ENCODE data around the gene FRMD4B. TPM values are rescaled to one million over a fixed set of nuclear protein-coding genes. Genes with fewer than 3 reads are reported as not detected.

The FRMD4B gene
- total RNA-seq, 6 experiments from 2014 or later, result 0.03 to 0.12 (median 0.07) TPM; not detected in 1

GRCh38 chr3:69179740-69180372 lies 206.0 kb downstream of the FRMD4B start:
- Mint-ChIP-seq H3K9me3 (no peaks in the 10 kb centered on the region), H3K36me3 (ENCODE audit: low read depth) (peaks cover 3% of the 10 kb centered on the region; the same call in 1 of the 2 replicates), H3K27ac (no peak overlapping the region), H3K4me1 (ENCODE audit: low read depth) (peaks cover 35% of the 10 kb centered on the region), H3K27me3 (ENCODE audit: insufficient read depth) (no peaks in the 10 kb centered on the region), H3K4me3 (no peak overlapping the region)
- no peak for TF ChIP-seq CTCF (IDR thresholded peaks at IDR 0.05)
- no peak for DNase-seq

DNA sequence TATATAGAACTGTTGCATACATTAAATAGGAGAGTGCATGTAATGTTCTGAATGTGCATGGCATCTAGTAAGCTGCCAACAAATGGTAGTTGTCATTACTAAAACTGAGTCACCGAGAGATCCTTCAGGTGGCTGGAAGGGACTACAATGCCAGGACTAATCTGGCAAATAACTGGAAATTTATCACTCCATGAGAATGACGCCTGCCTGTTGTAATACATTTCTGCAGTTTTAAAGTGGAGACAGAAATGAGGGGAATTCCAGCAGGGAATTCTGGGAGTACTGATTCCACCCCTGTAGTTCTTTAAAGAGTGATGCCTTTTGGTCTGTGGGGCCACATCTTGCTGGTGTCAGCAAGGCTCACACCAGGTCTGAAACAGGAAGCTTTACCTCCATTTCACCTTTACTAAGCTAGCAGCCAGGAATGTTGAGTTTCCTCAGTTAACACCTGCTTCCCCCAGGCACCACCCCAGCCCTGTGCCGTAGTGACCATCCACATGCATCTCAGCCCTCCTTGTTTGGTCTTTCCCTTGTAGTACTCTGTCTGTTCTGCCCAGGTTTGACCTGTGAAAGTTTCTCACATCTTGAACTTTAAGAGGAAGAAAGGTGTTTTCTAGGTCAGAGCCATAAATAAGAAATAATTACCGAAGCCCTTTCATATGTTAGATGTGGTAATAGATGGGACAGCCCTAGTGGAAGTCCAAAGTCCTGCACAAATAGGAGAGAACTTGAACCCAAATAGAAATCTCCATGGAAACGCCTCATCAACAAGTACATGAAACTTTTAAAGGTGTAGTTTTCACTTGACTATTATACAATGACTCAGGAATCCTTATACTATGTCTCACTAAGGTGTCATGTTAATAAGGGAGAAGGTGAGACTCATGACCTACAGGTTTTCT lies 206.8 kb downstream of the FRMD4B start:
- H3K36me3 Mint-ChIP-seq (ENCODE audit: low read depth), result peaks cover 3% of the 10 kb centered on the region; the same call in 1 of the 2 replicates
- TF ChIP-seq CTCF (IDR thresholded peaks at IDR 0.05), result no peak

GRCh38 chr3:69178082-69178481 lies 207.8 kb downstream of the FRMD4B start:
- Mint-ChIP-seq H3K4me1 (ENCODE audit: low read depth) (peaks cover 32% of the 10 kb centered on the region), H3K36me3 (ENCODE audit: low read depth) (peaks cover 3% of the 10 kb centered on the region; the same call in 1 of the 2 replicates), H3K9me3 (no peaks in the 10 kb centered on the region), H3K4me3 (no peak overlapping the region), H3K27ac (no peak overlapping the region), H3K27me3 (ENCODE audit: insufficient read depth) (no peaks in the 10 kb centered on the region)
- DNase-seq, result no peak
- no peak for TF ChIP-seq CTCF (IDR thresholded peaks at IDR 0.05)

More for the DNA sequence above, 206.8 kb downstream of the FRMD4B start:
- no peaks in the 10 kb centered on the region for H3K9me3 Mint-ChIP-seq
- H3K27ac Mint-ChIP-seq, result no peak overlapping the region
- H3K4me1 Mint-ChIP-seq (ENCODE audit: low read depth), result peaks cover 35% of the 10 kb centered on the region
- no peaks in the 10 kb centered on the region for H3K27me3 Mint-ChIP-seq (ENCODE audit: insufficient read depth)
- H3K4me3 Mint-ChIP-seq, result no peak overlapping the region
- no peak for DNase-seq

- Mint-ChIP-seq H3K27ac (no peak overlapping the region), H3K27me3 (ENCODE audit: insufficient read depth) (no peaks in the 10 kb centered on the region), H3K4me1 (ENCODE audit: low read depth) (peaks cover 11% of the 10 kb centered on the region; the same call in 1 of the 2 replicates), H3K4me3 (no peak overlapping the region), H3K36me3 (ENCODE audit: low read depth) (no peaks in the 10 kb centered on the region), H3K9me3 (no peaks in the 10 kb centered on the region)
- DNase-seq, result no peak
- TF ChIP-seq CTCF (IDR thresholded peaks at IDR 0.05), result no peak
Measured at GRCh38 chr3:69174871-69175737, 210.8 kb downstream of the FRMD4B start.

DNA sequence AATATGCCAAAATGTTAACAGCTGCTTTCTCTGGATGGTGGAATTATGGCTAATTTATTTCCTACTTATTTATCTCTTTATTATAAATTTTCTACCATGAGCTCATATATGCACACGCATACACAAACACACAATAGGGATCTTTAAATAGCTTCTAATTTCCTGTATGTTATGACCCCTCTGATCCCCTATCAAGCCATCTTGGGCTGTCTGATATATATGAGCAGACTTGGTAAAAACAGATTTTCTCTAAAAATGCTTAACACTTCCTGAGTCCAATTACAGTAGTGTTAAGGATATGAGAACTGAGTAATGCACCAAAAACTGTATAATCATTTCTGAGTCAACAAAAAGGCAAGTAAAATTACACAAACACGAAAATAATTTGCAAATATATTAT lies 211.4 kb downstream of the FRMD4B start:
- no peaks in the 10 kb centered on the region for H3K36me3 Mint-ChIP-seq (ENCODE audit: low read depth)
- DNase-seq, result no peak
- no peaks in the 10 kb centered on the region for H3K27me3 Mint-ChIP-seq (ENCODE audit: insufficient read depth)
- H3K4me3 Mint-ChIP-seq, result no peak overlapping the region
- H3K27ac Mint-ChIP-seq, result no peak overlapping the region
- TF ChIP-seq CTCF (IDR thresholded peaks at IDR 0.05), result no peak
- peaks cover 7% of the 10 kb centered on the region; the same call in 1 of the 2 replicates for H3K4me1 Mint-ChIP-seq (ENCODE audit: low read depth)
- H3K9me3 Mint-ChIP-seq, result no peaks in the 10 kb centered on the region
